Measurements from ENCODE around the gene YPEL1. TPM values are rescaled to one million over a fixed set of nuclear protein-coding genes. Genes with fewer than 3 reads are reported as not detected.

The YPEL1 gene
- total RNA-seq, 1 experiment from 2014 or later: 3.6 TPM

DNA sequence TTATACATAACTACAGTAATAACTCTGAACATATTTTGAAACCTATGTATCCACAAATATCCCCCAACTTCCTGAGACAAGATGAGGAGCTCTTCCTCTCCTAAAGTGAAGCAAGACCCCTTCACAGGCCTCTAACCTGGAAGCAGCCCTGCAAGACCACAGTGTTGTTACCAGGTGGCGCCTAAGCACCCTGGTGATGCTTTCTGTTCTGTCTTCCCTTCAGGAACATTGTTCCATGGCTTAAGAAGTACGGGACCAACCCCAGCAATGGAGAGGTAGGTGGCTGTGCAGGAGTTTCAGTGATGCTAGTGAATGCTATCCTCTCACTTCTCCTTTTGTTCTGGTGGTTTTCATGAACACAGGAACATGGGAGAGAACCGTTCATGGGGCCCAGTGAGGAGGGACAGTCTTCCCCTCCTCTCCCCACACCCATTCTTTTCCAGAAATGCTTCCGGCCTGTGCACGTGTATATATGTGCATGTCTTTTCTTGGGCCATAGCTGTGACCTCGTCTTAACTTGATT is 63.4 kb downstream of the YPEL1 start:
- CTCF ChIA-PET: interaction anchor here (0.6 kb wide), 1 partner anchor 45 kb away, joined by 3 read pairs; no protein-coding TSS in a partner anchor
- BruUV-seq (replicated peaks): no TSS peak
- no peaks in the 10 kb centered on the region for H3K9me3 ChIP-seq (ENCODE audit: low read depth, low read length, poor library complexity, severe bottlenecking)

GRCh38 chr22:21669026-21669425 is 66.6 kb downstream of the YPEL1 start:
- intact Hi-C loops (cut with micrococcal nuclease; ENCODE audit: unreplicated experiment): no loop called here
- DNase-seq (ENCODE audit: low spot score): no peak
- no peak for TF ChIP-seq EZH2 (IDR thresholded peaks at IDR 0.05; ENCODE audit: borderline replicate concordance, low read depth, low read length, poor library complexity, severe bottlenecking)
- TF ChIP-seq, protein P1, sequence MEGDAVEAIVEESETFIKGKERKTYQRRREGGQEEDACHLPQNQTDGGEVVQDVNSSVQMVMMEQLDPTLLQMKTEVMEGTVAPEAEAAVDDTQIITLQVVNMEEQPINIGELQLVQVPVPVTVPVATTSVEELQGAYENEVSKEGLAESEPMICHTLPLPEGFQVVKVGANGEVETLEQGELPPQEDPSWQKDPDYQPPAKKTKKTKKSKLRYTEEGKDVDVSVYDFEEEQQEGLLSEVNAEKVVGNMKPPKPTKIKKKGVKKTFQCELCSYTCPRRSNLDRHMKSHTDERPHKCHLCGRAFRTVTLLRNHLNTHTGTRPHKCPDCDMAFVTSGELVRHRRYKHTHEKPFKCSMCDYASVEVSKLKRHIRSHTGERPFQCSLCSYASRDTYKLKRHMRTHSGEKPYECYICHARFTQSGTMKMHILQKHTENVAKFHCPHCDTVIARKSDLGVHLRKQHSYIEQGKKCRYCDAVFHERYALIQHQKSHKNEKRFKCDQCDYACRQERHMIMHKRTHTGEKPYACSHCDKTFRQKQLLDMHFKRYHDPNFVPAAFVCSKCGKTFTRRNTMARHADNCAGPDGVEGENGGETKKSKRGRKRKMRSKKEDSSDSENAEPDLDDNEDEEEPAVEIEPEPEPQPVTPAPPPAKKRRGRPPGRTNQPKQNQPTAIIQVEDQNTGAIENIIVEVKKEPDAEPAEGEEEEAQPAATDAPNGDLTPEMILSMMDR (conservative IDR thresholded peaks at IDR 0.05; ENCODE audit: low read depth, low read length): no peak
- ChIA-PET CTCF (no interaction called here), POLR2A (ENCODE audit: low non-redundant PET) (no interaction called here)
- no peak overlapping the region for H3K4me3 ChIP-seq (ENCODE audit: low read depth, low read length, poor library complexity, severe bottlenecking)
- no TSS peak for BruUV-seq (replicated peaks)
- H3K27me3 ChIP-seq (replicated peaks; ENCODE audit: insufficient read depth, low read depth, low read length, poor library complexity): no peaks in the 10 kb centered on the region
- H3K9me3 ChIP-seq (ENCODE audit: low read depth, low read length, poor library complexity, severe bottlenecking): no peaks in the 10 kb centered on the region
- peaks cover 4% of the 10 kb centered on the region for H3K4me1 ChIP-seq (ENCODE audit: insufficient read depth, low read length, poor library complexity, severe bottlenecking)
- peaks cover 17% of the 10 kb centered on the region for H3K36me3 ChIP-seq (ENCODE audit: insufficient read depth, low read length, poor library complexity, severe bottlenecking)
- no peak overlapping the region for H3K27ac ChIP-seq (ENCODE audit: low read depth, low read length, poor library complexity, severe bottlenecking)

More for the DNA sequence above, 63.4 kb downstream of the YPEL1 start:
- no peak for DNase-seq (ENCODE audit: low spot score)
- Histone ChIP-seq H3K4me3 (ENCODE audit: low read depth, low read length, poor library complexity, severe bottlenecking) (no peak overlapping the region), H3K27ac (ENCODE audit: low read depth, low read length, poor library complexity, severe bottlenecking) (no peak overlapping the region), H3K27me3 (replicated peaks; ENCODE audit: insufficient read depth, low read depth, low read length, poor library complexity) (no peaks in the 10 kb centered on the region), H3K4me1 (ENCODE audit: insufficient read depth, low read length, poor library complexity, severe bottlenecking) (peaks cover 1% of the 10 kb centered on the region), H3K36me3 (ENCODE audit: insufficient read depth, low read length, poor library complexity, severe bottlenecking) (peaks cover 24% of the 10 kb centered on the region)
- TF ChIP-seq EZH2 (IDR thresholded peaks at IDR 0.05; ENCODE audit: borderline replicate concordance, low read depth, low read length, poor library complexity, severe bottlenecking): no peak
- TF ChIP-seq, protein P1 (conservative IDR thresholded peaks at IDR 0.05; ENCODE audit: low read depth, low read length): no peak
- POLR2A ChIA-PET (ENCODE audit: low non-redundant PET): no interaction called here
- intact Hi-C loops (cut with micrococcal nuclease; ENCODE audit: unreplicated experiment): no loop called here

- H3K4me3 ChIP-seq (ENCODE audit: low read depth, low read length, poor library complexity, severe bottlenecking): peak overlapping the region; percentile 72
- H3K27ac ChIP-seq (ENCODE audit: low read depth, low read length, poor library complexity, severe bottlenecking): no peak overlapping the region
- no peaks in the 10 kb centered on the region for H3K27me3 ChIP-seq (replicated peaks; ENCODE audit: insufficient read depth, low read depth, low read length, poor library complexity)
- BruUV-seq (replicated peaks): no TSS peak
- CTCF ChIA-PET: no interaction called here
- H3K9me3 ChIP-seq (ENCODE audit: low read depth, low read length, poor library complexity, severe bottlenecking): no peaks in the 10 kb centered on the region
- H3K4me1 ChIP-seq (ENCODE audit: insufficient read depth, low read length, poor library complexity, severe bottlenecking): peaks cover 4% of the 10 kb centered on the region
- H3K36me3 ChIP-seq (ENCODE audit: insufficient read depth, low read length, poor library complexity, severe bottlenecking): peaks cover 7% of the 10 kb centered on the region
- DNase-seq (ENCODE audit: low spot score): no peak
- intact Hi-C loops (cut with micrococcal nuclease; ENCODE audit: unreplicated experiment): no loop called here
- POLR2A ChIA-PET (ENCODE audit: low non-redundant PET): no interaction called here
- TF ChIP-seq, protein P1 (conservative IDR thresholded peaks at IDR 0.05; ENCODE audit: low read depth, low read length): no peak
- no peak for TF ChIP-seq EZH2 (IDR thresholded peaks at IDR 0.05; ENCODE audit: borderline replicate concordance, low read depth, low read length, poor library complexity, severe bottlenecking)
Measured at GRCh38 chr22:21666786-21667185, 68.8 kb downstream of the YPEL1 start.

Data from A673 (cell line).